HCT116 (cell line): ENCODE data around the gene DENND4A.

Experiments used
- FOSL1 ChIP-seq: IDR thresholded peaks from 2 replicates; pipeline ENCODE4 v1.6.1; 2012; ENCODE audit warnings: low read depth
- POLR2AphosphoS5 ChIP-seq: IDR thresholded peaks from 2 replicates; pipeline ENCODE4 v1.6.1; 2011; ENCODE audit warnings: mild to moderate bottlenecking, low read depth, low read length, moderate library complexity
- SIN3A ChIP-seq: IDR thresholded peaks from 2 replicates; pipeline ENCODE4 v1.6.1; 2012; ENCODE audit warnings: low read depth
- SP1 ChIP-seq: IDR thresholded peaks from 2 replicates; pipeline ENCODE4 v1.6.1; 2012; ENCODE audit warnings: low read depth

- TF ChIP-seq POLR2AphosphoS5 (no peak), FOSL1 (no peak), SP1 (no peak), SIN3A (no peak)
Observed at GRCh38 chr15:65634356-65634755, 157.7 kb downstream of the DENND4A start.
